ENCODE measurements around the gene PLCH1.

Gene PLCH1

GRCh38 chr3:155683344-155683720 lies 61.5 kb downstream of the PLCH1 start:
- no peak for FAIRE-seq

GRCh38 chr3:155682426-155683343 lies 62.2 kb downstream of the PLCH1 start:
- no peak for FAIRE-seq

GRCh38 chr3:155676252-155676981 lies 68.5 kb downstream of the PLCH1 start:
- no peak for FAIRE-seq

- FAIRE-seq = no peak
These were observed 69.8 kb downstream of the PLCH1 start for GRCh38 chr3:155675094-155675493.

- no peak for FAIRE-seq
These were observed 71.5 kb downstream of the PLCH1 start for GRCh38 chr3:155673421-155673820.

- no peak for FAIRE-seq
These were observed 74.5 kb downstream of the PLCH1 start for GRCh38 chr3:155670335-155670734.

GRCh38 chr3:155667988-155668387 lies 76.9 kb downstream of the PLCH1 start:
- no peak for FAIRE-seq

GRCh38 chr3:155664925-155665695 lies 79.8 kb downstream of the PLCH1 start:
- no peak for FAIRE-seq

GRCh38 chr3:155663467-155664212 lies 81.2 kb downstream of the PLCH1 start:
- no peak for FAIRE-seq

GRCh38 chr3:155661760-155662159 lies 83.1 kb downstream of the PLCH1 start:
- FAIRE-seq = no peak

GRCh38 chr3:155661042-155661441 lies 83.8 kb downstream of the PLCH1 start:
- no peak for FAIRE-seq

- FAIRE-seq = no peak
These were observed 86.1 kb downstream of the PLCH1 start for GRCh38 chr3:155658671-155659261.

- FAIRE-seq = no peak
These were observed 86.9 kb downstream of the PLCH1 start for GRCh38 chr3:155658006-155658405.

- FAIRE-seq = no peak
These were observed 87.7 kb downstream of the PLCH1 start for GRCh38 chr3:155657161-155657560.

- no peak for FAIRE-seq
These were observed 88.4 kb downstream of the PLCH1 start for GRCh38 chr3:155656466-155656865.

- no peak for FAIRE-seq
These were observed 93.2 kb downstream of the PLCH1 start for GRCh38 chr3:155651489-155652218.

- FAIRE-seq = no peak
These were observed 96.8 kb downstream of the PLCH1 start for GRCh38 chr3:155648013-155648591.

GRCh38 chr3:155647206-155647605 lies 97.7 kb downstream of the PLCH1 start:
- no peak for FAIRE-seq

GRCh38 chr3:155646669-155647068 lies 98.2 kb downstream of the PLCH1 start:
- no peak for FAIRE-seq

- no peak for FAIRE-seq
These were observed 98.7 kb downstream of the PLCH1 start for GRCh38 chr3:155646128-155646527.
